Hematopoietic multipotent progenitor cell treated with erythropoietin and hydrocortisone succinate and interleukin-3 and kit ligand, for 17 days (in vitro differentiated cells): ENCODE measurements around the gene RAD51B.

ENCODE experiments used
- DNase-seq: peaks from one replicate; pipeline ENCODE4 v3.0.0-alpha.2; 2015; ENCODE audit warnings: low spot score

Gene RAD51B

DNA sequence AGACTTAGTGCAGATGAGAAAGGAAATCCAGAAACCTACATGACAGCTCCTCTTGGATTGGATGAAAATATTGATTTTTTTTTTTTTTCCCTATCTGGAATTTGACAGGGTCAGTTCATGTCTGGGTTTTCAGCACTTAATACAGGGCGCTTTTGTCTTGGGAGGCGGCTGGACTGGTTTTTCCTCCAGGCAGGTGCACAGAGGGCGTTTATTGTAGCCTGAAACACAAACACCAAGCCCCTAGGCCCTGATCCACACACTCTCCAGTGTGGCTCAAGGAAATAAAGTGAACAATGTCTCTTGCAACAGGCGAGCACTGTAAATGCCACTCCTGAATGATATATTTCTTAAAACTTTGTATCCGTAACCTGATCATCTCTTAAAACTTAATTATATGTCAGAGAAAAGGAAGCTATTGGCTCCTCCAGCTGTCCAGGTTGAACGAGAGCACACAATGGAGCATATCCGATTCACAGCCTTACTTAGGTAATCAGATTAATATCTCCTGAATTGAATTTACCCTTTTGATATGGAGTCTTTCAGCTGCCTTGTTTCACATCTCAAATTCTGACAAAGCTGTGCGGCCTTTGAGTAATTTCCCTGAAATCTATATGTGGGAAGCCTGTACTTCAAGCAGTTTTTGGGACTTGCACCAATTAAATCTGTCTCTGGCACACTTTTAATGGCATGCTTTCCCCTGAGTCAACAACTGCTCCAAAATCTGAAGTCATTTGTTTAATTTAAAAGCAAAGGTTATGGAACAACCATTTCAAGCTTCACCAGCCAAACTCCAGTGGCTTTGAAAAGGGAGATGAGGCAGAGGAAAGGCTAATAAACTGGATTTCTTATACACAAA, 487.6 kb downstream of the RAD51B start:
- DNase-seq, result no peak

DNA sequence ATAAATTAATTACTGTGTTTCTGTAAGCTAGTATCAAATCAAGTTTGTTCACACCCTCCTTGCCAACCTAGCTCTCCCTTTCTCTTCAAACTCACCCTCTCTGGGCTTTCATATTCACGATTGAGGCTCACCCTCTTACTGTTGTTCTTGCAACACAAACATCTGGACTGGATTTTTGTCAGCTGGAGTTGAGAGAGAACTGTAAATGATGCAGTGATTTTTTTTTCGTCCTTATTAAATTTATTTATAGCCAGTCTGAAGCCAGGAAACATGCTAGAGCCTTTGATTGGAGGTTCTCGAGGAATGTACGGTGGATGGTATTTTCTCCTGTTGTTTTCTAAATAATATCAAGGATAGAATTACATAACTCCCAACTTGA, 488.2 kb downstream of the RAD51B start:
- no peak for DNase-seq

DNA sequence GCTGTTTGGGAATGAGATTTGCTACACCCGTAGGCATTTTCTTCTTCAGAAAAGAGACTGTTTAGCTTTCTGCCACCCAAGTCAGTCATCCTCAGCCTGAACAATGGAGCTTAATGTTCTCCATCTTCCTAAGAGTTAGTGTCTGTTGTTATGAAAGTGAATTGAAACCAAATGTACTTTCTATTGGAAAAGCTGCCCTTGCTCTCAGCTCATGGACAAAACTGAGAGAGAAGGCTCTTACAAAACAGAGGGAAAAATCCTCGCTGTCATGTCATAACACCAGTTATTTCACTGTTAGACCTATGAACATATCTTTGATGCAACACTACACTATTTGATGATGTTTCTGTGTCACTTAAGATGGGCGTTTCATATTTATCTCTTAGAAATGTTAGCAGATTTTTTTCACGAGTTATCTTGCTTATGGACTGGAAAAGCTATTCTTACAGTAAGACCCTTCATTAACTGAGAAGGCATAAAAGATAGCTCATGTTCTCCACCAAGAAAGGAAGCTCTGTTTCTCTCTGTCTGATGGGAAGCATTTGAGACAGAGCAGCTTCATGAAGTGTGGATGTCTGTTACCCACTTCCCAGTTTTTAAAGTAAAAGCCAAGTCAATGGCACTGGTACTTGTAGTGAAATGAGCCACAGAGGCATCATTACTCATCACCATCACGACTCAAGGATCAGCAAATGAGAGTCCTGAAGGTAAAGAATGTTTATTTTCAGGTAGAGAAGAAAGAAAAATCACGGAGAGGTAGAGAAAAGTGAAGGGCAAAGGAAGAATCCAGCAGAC, 489.3 kb downstream of the RAD51B start:
- DNase-seq, result no peak

DNA sequence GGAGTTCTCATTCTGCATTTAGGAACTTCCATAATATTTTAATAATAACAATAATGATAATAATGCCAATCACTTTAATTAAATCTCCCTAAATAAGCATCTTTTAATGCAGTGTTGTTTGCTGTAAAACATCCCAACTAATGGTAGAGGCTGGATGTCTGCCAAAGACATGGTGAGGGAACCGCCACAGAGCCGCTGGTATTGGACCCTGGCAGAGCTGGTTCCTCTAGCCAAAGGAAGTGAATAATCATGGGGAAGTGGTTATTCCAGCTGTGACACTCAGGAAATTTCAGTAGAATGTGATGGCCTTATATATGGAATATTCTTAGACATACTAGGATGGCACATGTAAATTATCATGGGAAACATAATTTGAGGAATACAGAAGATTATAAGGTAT, 490.0 kb downstream of the RAD51B start:
- no peak for DNase-seq

DNA sequence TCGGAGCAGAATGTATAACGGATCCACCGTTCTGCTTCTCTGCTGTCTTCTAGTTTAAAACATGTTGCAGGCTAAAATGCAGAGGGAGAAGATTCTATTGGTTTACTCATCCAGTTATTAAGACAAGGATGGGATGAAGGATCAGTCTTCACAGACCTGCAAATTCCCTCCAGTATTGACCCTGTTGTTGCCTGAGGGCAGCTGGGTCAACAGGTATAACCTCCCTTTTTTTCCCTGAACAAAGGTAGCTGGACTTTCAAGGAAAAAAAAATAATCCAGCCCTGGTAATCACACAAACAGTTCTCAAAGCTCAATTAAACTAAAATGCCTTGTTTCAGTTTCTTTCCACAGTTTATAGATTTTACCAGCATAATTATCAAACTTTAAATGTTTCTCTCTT, 492.7 kb downstream of the RAD51B start:
- DNase-seq, result no peak

DNA sequence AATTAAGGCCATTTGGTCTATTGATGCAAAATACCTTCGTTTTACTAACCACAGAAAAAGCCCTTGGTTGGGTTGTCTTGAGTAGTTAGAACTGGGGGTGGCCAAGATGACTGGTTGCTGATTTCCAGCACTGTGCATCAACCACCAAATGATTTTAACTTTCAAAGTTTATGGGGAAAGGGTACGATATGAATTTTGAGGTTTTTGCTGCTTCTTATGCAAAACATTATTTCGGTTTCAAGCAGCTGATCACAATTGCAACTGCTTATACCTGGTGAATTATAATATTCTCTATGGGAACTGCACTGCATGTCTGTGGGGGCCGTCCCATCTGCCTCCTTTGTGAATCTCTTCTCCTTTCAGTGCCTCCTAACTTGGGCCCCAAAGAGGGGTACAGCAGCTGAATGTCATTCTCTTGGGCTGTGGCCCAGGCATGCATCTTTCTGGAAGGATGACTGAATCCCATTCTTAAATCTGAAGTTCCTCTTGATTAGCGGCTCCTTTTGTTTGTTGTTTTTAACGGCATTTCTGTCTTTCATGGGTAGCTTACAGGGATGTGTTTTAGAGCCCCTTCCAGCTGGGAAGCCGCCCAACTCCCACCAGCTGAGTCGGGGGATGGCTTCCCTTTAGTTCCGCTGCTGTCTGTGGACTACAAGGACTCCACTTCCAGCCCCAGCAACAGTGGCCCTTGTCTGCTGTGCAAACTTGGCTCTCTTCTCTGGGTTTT, 493.5 kb downstream of the RAD51B start:
- DNase-seq, result no peak

DNA sequence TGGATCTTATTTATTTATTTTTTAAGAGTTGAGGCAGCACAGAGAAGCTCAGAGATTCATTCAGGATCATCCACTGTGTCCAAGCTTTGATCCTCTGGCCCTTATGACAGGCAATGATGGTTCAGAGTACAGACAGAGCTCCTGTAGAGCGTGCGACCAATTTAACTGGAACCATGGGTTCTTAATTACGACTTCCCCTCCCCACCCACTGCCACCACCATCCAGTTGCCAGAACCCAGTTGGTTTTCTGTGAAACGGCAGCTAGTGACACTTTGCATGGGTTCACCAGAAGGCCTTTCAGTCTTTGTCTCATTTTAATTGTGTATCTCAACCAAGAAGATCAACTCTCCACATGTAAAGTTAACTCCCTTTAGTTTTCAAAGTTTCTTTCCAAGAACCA, 495.1 kb downstream of the RAD51B start:
- no peak for DNase-seq

DNA sequence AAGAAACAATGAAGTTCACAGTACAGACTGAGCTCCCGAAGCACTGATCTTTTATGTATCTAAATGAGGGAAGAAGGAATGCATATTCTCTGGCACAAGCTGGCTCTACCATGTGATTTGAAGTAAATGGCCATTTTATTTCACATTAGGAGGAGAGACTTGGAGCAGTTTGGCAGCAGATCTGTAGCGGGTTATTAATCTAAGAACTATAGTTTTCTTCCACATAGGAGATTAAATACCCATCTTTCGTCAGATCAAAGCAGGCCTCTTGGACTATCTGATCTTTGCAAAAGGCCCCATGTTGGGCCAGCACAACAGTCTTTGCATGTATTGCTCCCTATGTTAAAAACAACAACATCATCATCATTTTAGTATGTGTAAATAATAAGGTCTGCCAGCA, 495.5 kb downstream of the RAD51B start:
- DNase-seq, result no peak

DNA sequence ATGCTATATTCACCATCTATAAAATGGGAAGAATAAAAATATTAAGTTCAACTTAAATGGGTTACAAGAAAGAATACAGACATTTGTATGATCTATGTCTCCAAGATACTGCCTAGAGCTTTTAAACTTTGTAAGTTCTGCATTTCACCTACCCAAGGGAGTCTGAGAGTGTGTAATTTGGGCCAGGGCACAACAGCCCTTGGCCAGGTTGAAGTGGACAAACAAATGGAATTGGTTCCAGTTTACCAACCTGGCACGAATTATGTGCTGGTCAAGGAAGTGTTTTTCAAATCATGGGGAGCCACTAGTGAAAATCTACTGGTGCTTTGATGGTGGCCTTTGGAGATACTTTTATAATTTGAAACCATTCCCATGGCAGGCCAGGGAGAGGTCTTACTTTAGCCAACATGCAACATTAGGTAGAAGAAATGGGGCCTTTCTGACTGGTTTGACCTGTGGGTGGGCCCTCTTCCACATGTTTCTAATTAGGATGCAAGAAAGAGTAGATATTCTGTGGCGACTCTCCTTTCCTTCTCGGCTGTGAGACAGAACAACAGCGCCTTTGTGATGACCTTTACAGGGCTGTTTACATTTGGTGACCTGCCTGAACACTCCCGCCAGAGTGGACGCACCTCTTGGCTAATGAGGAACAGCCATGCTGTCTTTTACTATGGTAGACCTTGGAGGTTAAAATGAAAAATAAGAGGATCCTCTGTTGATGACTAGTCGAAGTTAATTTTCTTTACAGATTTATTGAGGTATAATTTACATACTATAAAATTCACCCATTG, 496.7 kb downstream of the RAD51B start:
- no peak for DNase-seq

DNA sequence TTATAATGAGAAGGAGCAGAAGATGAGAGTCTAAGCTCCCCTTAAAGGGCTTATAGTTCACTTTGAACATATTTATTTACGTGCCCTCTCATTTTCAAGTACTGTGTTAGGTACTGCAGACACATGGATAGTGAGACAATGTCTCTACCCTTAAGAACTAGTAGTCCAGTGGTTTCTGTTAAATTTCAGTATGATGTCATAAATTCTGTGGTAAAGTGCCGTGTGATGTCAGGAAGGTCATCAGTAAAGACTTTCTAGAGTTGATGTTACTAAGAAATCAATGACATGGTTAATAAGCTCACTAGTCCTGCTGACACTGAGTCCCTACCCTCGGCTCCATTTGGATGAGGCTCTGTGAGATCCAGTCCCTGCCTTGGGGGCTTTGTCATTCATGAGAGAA, 497.7 kb downstream of the RAD51B start:
- DNase-seq, result no peak

DNA sequence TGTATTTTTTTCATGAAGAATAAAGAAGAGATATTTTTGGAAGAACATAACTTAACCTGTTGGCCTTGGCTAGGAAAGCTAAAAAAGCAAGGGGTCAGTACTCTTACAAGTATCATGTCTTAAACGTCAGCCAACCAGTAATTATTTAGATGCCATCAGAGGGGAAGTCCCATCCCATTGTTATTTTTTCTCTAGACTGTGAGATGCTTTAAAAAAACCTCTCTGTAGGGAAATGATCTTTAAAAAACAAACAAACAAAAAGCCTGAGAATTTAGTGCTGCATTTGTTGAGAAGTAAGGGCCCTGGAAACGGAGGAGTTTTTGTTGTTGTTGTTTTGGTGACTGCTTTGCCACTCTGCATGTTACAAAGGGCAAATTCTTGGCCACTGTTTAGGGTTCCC, 499.2 kb downstream of the RAD51B start:
- no peak for DNase-seq

DNA sequence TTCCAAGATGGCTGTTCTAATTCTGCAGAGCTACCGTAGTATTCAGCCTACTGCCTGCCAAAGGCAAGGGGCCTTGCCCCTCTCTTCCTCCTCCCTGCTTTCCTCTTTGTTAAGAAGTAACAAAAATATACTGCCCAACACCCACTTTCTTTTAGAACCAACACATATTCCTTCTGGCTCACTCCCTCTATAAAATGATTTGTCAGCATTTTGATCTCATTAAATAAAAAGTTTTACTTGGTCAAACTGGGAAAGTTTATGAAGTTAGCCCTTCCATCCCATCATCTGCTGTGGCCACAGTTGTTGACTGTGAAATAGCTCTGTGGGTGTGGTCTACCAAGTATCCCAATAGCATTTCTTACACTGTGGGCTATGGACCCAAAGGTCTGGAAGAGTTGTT, 500.9 kb downstream of the RAD51B start:
- no peak for DNase-seq

DNA sequence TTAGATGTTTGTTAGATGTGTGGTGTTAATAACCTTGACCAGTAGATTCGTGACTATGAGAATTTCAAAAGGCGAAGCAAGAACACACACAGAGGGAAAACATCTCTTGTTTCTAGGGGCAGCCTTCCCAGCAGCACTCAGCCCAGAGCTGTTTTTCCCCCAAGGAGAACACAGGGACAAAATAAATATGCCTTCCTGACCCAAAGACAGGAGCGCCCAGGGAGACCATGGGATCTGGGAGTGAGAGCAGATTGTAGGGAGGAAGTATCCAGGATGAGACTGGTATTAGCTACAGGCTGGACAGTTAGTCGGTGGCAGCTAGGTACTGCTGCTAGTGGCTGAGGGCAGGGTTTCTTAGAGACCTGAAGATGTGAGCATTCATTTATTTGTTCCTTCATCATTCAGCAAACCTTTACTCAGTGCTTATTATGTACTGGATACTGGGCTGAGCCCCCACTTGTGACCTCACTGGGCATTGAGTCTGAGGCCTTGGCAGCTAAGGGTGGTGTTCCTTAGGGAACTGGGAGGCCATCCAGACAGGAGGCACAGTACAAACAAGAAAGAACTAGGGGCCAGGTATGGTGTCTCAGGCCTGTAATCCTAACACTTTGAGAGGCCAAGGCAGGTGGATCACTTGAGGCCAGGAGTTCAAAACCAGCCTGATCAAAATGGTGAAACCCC, 503.5 kb downstream of the RAD51B start:
- no peak for DNase-seq

DNA sequence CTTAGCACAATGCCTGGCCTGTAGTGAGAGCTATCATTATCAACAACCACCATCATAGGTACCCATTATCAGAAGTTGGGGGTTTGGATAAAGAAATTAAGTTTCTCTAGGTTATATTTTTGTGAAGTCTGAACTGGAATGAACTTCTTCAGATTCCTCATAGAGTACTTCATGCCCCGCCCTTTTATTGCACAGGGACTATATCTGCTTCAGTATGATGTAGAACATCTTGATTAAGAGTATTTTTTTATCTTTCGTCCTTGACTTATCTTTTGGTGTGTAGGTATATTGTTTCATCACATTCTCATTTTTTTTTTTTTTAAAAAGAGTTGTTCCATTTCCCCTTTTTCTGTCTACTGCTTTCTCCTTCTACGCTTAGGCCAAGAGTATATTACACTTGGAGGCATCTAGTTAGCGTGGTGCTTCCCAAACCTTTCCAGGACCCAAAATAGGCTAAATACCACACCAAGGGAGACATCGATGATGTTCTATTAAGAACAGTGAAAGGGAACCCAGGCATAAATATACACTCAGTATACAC, 505.8 kb downstream of the RAD51B start:
- no peak for DNase-seq

DNA sequence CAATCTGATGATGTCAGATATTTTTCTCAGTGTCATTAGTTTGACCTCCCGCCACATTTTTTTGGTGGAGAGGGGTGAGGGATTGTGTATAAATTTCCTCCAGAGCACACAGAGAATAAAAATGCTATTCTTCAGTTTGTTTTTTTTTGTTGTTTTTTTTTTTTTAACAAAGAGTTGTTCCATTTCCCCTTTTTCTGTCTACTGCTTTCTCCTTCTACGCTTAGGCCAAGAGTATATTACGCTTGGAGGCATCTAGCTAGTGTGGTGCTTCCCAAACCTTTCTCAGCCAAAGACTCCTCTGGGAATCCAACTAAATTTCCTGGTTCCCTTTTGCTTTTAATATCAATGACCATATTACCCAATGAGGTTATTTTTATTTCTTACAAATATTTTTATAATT, 507.7 kb downstream of the RAD51B start:
- no peak for DNase-seq

DNA sequence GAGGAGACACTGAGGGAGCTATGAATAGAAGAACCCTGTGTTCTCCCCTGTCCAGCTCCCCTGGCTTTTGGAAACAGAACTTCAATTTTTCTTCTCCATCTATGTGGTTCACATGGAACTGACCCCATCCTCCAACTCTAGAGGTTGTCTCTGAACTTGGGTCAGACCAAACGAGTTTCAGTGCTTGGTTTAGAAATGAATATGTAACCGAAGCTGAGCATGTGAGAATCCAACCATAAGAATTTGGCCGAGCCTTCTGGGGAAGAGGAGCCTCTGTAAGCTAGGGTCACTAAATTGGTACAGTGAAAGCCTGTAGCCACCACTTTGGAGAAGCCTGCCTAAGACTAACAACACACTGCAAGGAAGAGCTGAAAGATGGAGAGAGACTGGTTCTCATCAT, 508.9 kb downstream of the RAD51B start:
- no peak for DNase-seq

DNA sequence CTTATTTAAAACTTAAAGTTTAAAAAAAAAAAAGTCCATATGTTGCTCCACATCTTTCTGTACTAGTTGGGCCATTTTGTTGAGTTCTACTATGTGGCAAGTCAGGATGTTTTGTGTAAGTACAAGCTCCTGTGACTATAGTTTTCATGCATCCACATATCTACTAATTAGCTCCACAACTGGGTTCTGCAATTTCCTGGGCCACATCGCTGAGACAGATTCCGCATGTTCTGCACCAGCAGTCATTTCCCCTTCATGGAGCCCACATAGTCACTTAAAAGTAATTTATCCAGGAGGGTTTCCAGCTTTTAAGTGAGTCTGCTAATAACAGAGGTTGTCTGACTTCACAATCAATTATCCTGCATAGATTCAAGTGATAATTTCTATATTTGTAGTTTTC, 511.8 kb downstream of the RAD51B start:
- DNase-seq, result no peak

DNA sequence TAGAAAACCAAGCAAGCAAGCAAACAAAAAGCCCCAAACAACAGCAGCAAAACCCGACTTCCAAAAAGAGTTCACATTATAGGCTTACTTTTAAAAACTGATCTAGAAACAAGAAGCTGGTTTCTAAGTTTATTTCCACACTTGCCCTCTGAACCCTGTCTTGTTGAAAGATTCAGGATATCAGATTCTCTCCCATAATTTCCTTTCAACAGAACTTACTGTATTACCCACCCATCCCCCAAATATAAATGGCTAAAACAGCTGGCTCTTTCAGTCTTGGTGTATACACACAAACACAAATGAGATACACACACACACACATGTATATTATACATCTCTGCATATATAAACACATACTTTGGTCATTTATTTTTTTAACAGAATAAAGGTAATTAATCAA, 512.4 kb downstream of the RAD51B start:
- no peak for DNase-seq

DNA sequence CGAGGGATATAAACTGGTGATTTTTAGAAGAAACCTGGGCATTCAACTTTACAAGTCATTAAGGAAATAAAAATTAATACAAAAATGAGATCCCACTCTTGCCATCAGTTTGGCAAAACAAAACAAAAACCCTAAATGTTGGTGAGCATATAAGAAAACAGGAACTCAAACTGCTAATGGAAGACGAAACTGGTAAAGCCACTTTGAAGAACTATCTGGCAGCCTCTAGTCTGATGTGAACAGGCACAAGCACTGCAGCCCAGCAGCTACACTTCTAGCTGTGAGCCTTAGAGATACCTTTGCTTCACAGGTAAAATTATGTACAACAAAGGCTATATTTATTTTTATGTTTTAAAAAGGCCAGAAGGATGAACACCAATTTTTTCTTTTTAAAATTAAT, 513.7 kb downstream of the RAD51B start:
- DNase-seq, result no peak

DNA sequence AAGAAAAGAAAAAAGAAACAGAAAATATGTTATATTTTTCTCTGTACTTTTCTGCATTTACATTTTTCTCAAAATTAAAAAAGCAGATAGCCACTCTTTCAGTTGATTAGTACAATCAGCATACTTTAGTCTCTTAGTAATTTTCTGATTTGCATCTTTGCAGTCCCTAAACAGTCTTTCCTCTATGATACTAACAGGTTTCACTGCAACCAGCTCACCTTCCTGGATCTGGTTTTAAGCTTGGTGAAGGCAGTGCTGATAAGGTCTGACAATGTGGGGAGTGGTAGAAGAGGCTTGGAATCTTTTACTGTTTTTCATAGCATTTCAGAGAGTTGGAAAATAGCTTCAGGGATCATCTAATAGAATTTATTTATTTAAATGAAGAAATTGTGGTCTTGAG, 515.7 kb downstream of the RAD51B start:
- DNase-seq, result no peak

DNA sequence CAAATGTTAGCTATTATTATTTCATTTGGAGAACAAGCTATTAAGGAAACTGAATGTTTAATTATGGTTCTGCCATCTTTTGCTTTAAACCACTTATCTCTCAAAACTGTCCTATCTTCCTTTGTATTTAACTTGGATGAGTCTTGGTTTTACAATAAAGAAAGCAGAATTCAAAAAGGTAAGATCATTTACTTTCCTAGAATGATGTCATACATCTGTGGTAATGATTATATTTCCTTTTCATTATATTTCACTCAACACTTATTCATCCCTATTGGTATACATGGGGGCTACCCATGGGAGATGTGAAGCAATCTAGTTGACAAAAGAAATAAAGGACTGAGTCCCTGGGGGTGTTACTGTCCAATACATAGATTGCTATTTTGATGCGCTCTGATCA, 516.6 kb downstream of the RAD51B start:
- no peak for DNase-seq
